Common myeloid progenitor, CD34-positive (primary cell): ENCODE results near the gene SMAD6.

Source experiments
- CTCF ChIA-PET: fragments of 350-600 bp; sonication (Branson Sonifier 250); formaldehyde crosslinking; loops from one replicate; lab custom pipeline; 2021; ENCODE audit warnings: antibody characterized with exemption; lab: Charles Lee
- POLR2A ChIA-PET: fragments of 350-600 bp; sonication (Branson Sonifier 250); formaldehyde crosslinking; loops from one replicate; lab custom pipeline; 2021; ENCODE audit warnings: antibody characterized with exemption; lab: Charles Lee
- DNase-seq, 3 donors: peaks; one replicate each; pipeline versions ENCODE4 v3.0.0 to v3.0.0-alpha.2; 2013
- H3K27ac ChIP-seq, 2 experiments: 1 replicate in 1 of 2; 2 replicates in 1 of 2; pipeline ENCODE4 v1.7.0; 2013; ENCODE audit warnings: inconsistent platforms in 2 of 2, low read length in 2 of 2, mild to moderate bottlenecking in 2 of 2, low read depth in 1 of 2, moderate library complexity in 1 of 2; ENCODE audit not compliant: severe bottlenecking in 2 of 2, insufficient read depth in 1 of 2, poor library complexity in 1 of 2
- H3K27me3 ChIP-seq, 5 experiments: replicated peaks in 2 of 5; 1 replicate in 3 of 5; 2 replicates in 2 of 5; pipeline versions ENCODE4 v1.6.1 to v1.7.0; 2013; ENCODE audit warnings: low read length in 4 of 5, mild to moderate bottlenecking in 2 of 5, moderate library complexity in 2 of 5, inconsistent platforms in 1 of 5; ENCODE audit not compliant: insufficient read depth in 5 of 5, control insufficient read depth in 4 of 5
- H3K36me3 ChIP-seq, 4 experiments: 1 replicate in 2 of 4; 2 replicates in 2 of 4; pipeline versions ENCODE4 v1.6.1 to v1.7.0; 2013; ENCODE audit warnings: low read length in 3 of 4, control low read depth in 1 of 4, mild to moderate bottlenecking in 1 of 4; ENCODE audit not compliant: control insufficient read depth in 4 of 4, insufficient read depth in 4 of 4
- H3K4me1 ChIP-seq, 4 experiments: 1 replicate in 3 of 4; 2 replicates in 1 of 4; pipeline versions ENCODE4 v1.6.1 to v1.7.1; 2013; ENCODE audit warnings: low read length in 3 of 4, mild to moderate bottlenecking in 3 of 4, control low read depth in 1 of 4, inconsistent platforms in 1 of 4, moderate library complexity in 1 of 4; ENCODE audit not compliant: control insufficient read depth in 4 of 4, insufficient read depth in 4 of 4; ENCODE audit errors: control extremely low read depth in 1 of 4
- H3K4me3 ChIP-seq, 7 experiments: 1 replicate in 4 of 7; 2 replicates in 3 of 7; pipeline versions ENCODE4 v1.5.1 to v1.7.0; 2013; ENCODE audit warnings: mild to moderate bottlenecking in 7 of 7, low read length in 6 of 7, moderate library complexity in 6 of 7, inconsistent platforms in 2 of 7, low read depth in 2 of 7, control low read depth in 1 of 7; ENCODE audit not compliant: insufficient read depth in 4 of 7, control insufficient read depth in 1 of 7; ENCODE audit errors: extremely low read depth in 1 of 7
- H3K9me3 ChIP-seq, 5 experiments: 1 replicate in 4 of 5; 2 replicates in 1 of 5; pipeline versions ENCODE4 v1.6.1 to v1.7.1; 2013; ENCODE audit warnings: low read length in 4 of 5, mild to moderate bottlenecking in 2 of 5, inconsistent platforms in 1 of 5, low read depth in 1 of 5, moderate library complexity in 1 of 5; ENCODE audit not compliant: control insufficient read depth in 4 of 5, insufficient read depth in 2 of 5; ENCODE audit errors: control extremely low read depth in 1 of 5
- WGBS: methylation state at CpG from one replicate; pipeline ENCODE4 v1.1.5; 2013; ENCODE audit not compliant: insufficient coverage; 5-methylcytosine and 5-hydroxymethylcytosine counted together

SMAD6 gene

DNA sequence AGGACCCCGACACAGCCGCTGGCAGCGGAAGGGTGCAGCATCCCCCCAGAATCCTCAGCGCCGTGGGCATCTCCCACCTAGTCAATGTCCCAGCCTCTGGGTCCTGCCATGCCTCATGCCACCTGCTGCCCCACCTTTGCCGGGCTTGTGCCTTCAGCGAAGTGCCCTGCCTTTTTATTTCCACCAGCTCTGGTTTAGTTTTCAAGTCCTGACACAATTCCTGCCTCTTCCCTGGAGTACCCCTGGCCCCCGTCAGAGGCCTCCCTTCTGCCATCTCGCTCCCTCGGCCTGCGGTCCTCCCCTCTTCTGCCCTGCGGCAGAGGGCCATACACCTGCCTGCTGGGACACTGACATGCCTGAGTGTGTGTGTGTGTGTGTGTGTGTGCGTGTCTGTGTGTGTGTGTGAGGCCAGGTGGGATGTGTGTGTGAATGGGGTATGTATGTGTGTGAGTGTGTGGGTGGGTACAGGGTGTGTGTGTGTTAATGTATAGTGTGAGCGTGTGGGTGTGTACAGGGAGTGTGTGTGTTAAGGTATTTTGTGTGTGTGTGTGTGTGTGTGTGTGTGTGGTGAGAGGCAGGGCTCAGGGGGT lies 129.9 kb downstream of the SMAD6 start:
- POLR2A ChIA-PET, result interaction anchor here (0.6 kb wide), 1 partner anchor 189 kb away, joined by 3 read pairs; no protein-coding TSS in a partner anchor

More for the DNA sequence above, 129.9 kb downstream of the SMAD6 start:
- Histone ChIP-seq H3K4me1 (no peaks in the 10 kb centered on the region), H3K9me3 (peaks cover 0 to 2% (median 0%) of the 10 kb centered on the region in 5 experiments), H3K36me3 (no peaks in the 10 kb centered on the region), H3K27me3 (no peaks in the 10 kb centered on the region), H3K4me3 (no peak overlapping the region), H3K27ac (no peak overlapping the region)
- CTCF ChIA-PET, result interaction anchor here (1.2 kb wide), 1 partner anchor 8 kb away, joined by 4 read pairs; no protein-coding TSS in a partner anchor
- WGBS, result 98% methylated on average over 12 of the region's 14 CpGs
- DNase-seq, result no peak
